22Rv1 (cell line): ENCODE measurements around the gene KRTAP4-8.

Source experiments
- H3K27ac ChIP-seq: fragments of 450-650 bp; 2 replicates; pipeline ENCODE4 v1.5.1; 2017
- ZFX ChIP-seq: fragments of 450-650 bp; IDR thresholded peaks from 2 replicates; pipeline ENCODE4 v1.6.1; 2017; ENCODE audit warnings: antibody characterized with exemption, borderline replicate concordance
- TF ChIP-seq, protein P1 (sequence below): fragments of 450-650 bp; IDR thresholded peaks from 2 replicates; pipeline ENCODE4 v1.5.1; 2017; ENCODE audit warnings: mild to moderate bottlenecking

Gene KRTAP4-8

GRCh38 chr17:41048441-41048840, 49.5 kb downstream of the KRTAP4-8 start:
- no peak overlapping the region for H3K27ac ChIP-seq
- TF ChIP-seq, protein P1, sequence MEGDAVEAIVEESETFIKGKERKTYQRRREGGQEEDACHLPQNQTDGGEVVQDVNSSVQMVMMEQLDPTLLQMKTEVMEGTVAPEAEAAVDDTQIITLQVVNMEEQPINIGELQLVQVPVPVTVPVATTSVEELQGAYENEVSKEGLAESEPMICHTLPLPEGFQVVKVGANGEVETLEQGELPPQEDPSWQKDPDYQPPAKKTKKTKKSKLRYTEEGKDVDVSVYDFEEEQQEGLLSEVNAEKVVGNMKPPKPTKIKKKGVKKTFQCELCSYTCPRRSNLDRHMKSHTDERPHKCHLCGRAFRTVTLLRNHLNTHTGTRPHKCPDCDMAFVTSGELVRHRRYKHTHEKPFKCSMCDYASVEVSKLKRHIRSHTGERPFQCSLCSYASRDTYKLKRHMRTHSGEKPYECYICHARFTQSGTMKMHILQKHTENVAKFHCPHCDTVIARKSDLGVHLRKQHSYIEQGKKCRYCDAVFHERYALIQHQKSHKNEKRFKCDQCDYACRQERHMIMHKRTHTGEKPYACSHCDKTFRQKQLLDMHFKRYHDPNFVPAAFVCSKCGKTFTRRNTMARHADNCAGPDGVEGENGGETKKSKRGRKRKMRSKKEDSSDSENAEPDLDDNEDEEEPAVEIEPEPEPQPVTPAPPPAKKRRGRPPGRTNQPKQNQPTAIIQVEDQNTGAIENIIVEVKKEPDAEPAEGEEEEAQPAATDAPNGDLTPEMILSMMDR = no peak
- TF ChIP-seq ZFX = no peak
